OCI-LY7 (cell line): ENCODE results near the gene FAM227A.

Source experiments
- EZH2phosphoT487 ChIP-seq: fragments of 200-600 bp; sonication (generic); IDR thresholded peaks from 2 replicates; pipeline ENCODE4 v1.6.1; 2018; ENCODE audit warnings: low read depth, borderline replicate concordance, mild to moderate bottlenecking, mixed run types, antibody characterized with exemption, low read length, moderate library complexity, mixed read lengths
- TF ChIP-seq, protein P1 (sequence below): fragments of 200-600 bp; sonication (generic); conservative IDR thresholded peaks from 2 replicates; pipeline ENCODE4 v1.5.1; 2014; ENCODE audit warnings: mild to moderate bottlenecking, antibody characterized with exemption, low read length, moderate library complexity, mixed read lengths

DNA sequence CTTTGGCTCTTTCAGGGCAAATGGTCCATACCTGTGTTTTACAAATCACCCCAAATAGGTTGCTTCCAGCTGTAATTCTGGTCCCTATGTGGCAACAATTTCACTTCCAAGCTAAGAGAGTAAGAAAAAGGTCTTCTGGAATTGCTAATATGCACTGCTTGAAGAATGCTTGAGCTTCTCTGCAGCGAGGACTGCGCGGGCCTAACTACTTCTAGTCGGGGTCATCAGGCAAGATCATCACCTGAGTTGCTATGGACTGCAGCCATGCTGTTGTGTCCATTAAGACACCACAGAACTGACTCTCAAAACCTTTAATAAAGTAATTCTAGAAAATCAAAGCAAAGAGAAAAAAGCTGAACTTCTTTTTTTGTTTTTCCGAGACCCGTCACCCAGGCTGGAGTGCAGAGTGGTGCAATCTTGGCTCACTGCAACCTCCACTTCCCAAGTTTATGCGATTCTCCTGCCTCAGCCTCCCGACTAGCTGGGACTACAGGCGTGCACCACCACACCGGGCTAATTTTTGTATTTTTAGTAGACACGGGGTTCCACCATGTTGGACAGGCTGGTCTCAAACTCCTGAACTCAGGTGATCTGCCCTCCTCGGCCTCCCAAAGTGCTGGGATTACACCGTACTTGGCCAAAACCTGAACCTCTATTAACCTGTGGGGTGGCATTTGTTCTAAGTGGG, 42.4 kb upstream of the FAM227A start:
- TF ChIP-seq, protein P1, sequence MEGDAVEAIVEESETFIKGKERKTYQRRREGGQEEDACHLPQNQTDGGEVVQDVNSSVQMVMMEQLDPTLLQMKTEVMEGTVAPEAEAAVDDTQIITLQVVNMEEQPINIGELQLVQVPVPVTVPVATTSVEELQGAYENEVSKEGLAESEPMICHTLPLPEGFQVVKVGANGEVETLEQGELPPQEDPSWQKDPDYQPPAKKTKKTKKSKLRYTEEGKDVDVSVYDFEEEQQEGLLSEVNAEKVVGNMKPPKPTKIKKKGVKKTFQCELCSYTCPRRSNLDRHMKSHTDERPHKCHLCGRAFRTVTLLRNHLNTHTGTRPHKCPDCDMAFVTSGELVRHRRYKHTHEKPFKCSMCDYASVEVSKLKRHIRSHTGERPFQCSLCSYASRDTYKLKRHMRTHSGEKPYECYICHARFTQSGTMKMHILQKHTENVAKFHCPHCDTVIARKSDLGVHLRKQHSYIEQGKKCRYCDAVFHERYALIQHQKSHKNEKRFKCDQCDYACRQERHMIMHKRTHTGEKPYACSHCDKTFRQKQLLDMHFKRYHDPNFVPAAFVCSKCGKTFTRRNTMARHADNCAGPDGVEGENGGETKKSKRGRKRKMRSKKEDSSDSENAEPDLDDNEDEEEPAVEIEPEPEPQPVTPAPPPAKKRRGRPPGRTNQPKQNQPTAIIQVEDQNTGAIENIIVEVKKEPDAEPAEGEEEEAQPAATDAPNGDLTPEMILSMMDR: no peak
- TF ChIP-seq EZH2phosphoT487: no peak
